Measurements from ENCODE around the gene PLCD3. TPM values are rescaled to one million over a fixed set of nuclear protein-coding genes. Genes with fewer than 3 reads are reported as not detected.

The PLCD3 gene
- polyA plus RNA-seq, 1 of the 3 experiments (the other 2 are of a cell fraction), result 59.7 TPM

DNA sequence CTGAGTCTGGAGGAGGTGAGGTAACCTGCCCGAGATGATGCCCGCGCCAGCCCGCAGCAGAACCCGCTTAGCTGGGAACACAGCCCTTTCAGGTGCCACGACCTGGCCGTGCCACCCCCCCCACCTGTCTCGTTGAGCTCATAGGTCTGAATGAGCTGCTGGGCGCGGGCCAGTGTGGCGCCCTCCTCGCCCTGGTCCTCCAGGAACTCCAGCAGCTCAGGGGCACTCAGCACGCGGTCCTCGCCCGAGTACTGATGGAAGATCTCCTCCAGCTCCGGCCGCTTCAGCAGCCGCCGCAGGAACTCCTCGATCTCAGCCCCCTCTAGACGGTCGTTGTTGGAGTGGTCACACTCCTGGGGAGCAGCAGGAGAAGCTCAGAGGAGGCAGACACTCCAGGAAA is 13.6 kb downstream of the PLCD3 start:
- Histone ChIP-seq H3K27me3 (ENCODE audit: insufficient read depth) (no peaks in the 10 kb centered on the region), H3K79me2 (ENCODE audit: insufficient read depth) (peaks cover 24% of the 10 kb centered on the region), H3K9me2 (no peaks in the 10 kb centered on the region), H4K20me1 (ENCODE audit: insufficient read depth) (no peaks in the 10 kb centered on the region), H2AFZ (ENCODE audit: low read depth) (no peak overlapping the region), H3K27ac (ENCODE audit: low read depth in 2 of 2, low read length in 1 of 2) (no peak overlapping the region), H3K9me3 (no peaks in the 10 kb centered on the region), H3K36me3 (replicated peaks in 1 of 2; ENCODE audit: control insufficient read depth in 1 of 2, insufficient read depth in 2 of 2, low read length in 1 of 2) (peaks cover 5 to 14% of the 10 kb centered on the region in 2 experiments), H3K9ac (no peak overlapping the region), H3K4me3 (ENCODE audit: low read depth in 2 of 2, low read length in 1 of 2) (no peak overlapping the region), H3K4me2 (no peak overlapping the region), H3K4me1 (ENCODE audit: control insufficient read depth in 1 of 2, insufficient read depth in 2 of 2, low read depth in 1 of 2, low read length in 1 of 2) (peaks cover 8 to 29% of the 10 kb centered on the region in 2 experiments; a peak in 3 of 4 replicates), H3F3A (replicated peaks; ENCODE audit: insufficient read depth) (no peaks in the 10 kb centered on the region)
- TF ChIP-seq CHD2 (IDR thresholded peaks at IDR 0.05; ENCODE audit: low read length, partially characterized antibody), result no peak
- no peak for TF ChIP-seq GABPA (IDR thresholded peaks at IDR 0.05; ENCODE audit: low read depth)
- POLR2A ChIA-PET, result interaction anchor here (1.5 kb wide), 1 partner anchor 198 kb away, joined by 3 read pairs; no protein-coding TSS in a partner anchor
- CTCF ChIA-PET, result interaction anchor here (1.0 to 9.1 kb wide), 6 partner anchors 10 to 199 kb away, joined by 3 to 169 read pairs (median 6); partner anchors contain the start of genes ACBD4, HEXIM2 and PLCD3
- WGBS (ENCODE audit: low lambda C conversion rate), result 95% methylated on average over 17 of the region's 23 CpGs
- no peak for DNase-seq

DNA sequence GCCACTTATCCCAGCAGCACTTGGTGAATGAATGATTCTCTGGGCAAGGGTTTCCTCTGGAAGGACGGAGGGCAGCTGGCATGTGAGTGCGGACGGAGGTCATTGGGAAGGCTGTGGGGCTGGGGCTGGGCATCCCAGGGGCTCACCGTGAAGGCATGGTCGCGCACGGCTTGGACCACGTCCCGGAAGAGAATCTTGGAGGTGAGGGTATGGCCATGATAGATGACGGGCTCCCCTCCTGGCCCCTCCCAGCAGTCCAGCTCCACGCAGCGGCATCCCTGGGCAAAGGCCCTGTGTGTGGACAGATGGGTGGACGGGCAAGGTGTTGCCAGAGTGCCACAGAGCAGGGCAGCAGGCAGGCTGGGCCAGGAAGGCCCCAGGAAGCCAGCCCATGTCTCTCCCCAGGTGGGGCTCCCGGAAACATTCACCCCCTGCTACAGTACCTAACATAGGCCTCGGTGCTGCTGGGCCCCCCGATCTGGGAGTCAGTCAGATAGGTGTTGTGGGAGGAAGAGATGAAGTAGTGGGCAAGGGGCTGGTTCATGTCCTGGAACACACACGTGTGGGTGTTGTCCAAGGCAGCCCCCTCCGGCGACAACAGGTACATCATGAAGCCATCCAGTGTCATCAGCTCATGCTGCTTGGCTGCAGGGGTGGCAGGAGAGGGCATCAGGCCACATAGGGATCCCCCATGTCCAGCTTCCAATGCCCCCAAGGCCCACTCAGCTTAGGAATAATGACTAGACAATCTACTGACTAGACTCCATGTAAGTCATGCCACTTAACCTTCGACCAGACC is 14.3 kb downstream of the PLCD3 start:
- Histone ChIP-seq H3K9me2 (no peaks in the 10 kb centered on the region), H3K27me3 (ENCODE audit: insufficient read depth) (no peaks in the 10 kb centered on the region), H3K4me3 (ENCODE audit: low read depth in 2 of 2, low read length in 1 of 2) (no peak overlapping the region), H3K36me3 (replicated peaks in 1 of 2; ENCODE audit: control insufficient read depth in 1 of 2, insufficient read depth in 2 of 2, low read length in 1 of 2) (peaks cover 5 to 14% of the 10 kb centered on the region in 2 experiments), H3K9ac (no peak overlapping the region), H4K20me1 (ENCODE audit: insufficient read depth) (no peaks in the 10 kb centered on the region), H3F3A (replicated peaks; ENCODE audit: insufficient read depth) (no peaks in the 10 kb centered on the region), H2AFZ (ENCODE audit: low read depth) (no peak overlapping the region), H3K4me2 (no peak overlapping the region), H3K79me2 (ENCODE audit: insufficient read depth) (peaks cover 18% of the 10 kb centered on the region), H3K27ac (ENCODE audit: low read depth in 2 of 2, low read length in 1 of 2) (no peak overlapping the region), H3K9me3 (no peaks in the 10 kb centered on the region), H3K4me1 (ENCODE audit: control insufficient read depth in 1 of 2, insufficient read depth in 2 of 2, low read depth in 1 of 2, low read length in 1 of 2) (peaks cover 2 to 28% of the 10 kb centered on the region in 2 experiments; a peak in 2 of 4 replicates)
- DNase-seq, result no peak
- 96% methylated on average over 11 of the region's 20 CpGs for WGBS (ENCODE audit: low lambda C conversion rate)
- TF ChIP-seq, protein P1, sequence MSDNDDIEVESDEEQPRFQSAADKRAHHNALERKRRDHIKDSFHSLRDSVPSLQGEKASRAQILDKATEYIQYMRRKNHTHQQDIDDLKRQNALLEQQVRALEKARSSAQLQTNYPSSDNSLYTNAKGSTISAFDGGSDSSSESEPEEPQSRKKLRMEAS (IDR thresholded peaks at IDR 0.05; ENCODE audit: low read depth), result no peak
- TF ChIP-seq RFX5 (IDR thresholded peaks at IDR 0.05; ENCODE audit: low read length), result no peak
- TF ChIP-seq CHD2 (IDR thresholded peaks at IDR 0.05; ENCODE audit: low read length, partially characterized antibody), result no peak
- TF ChIP-seq MEF2A (IDR thresholded peaks at IDR 0.05; ENCODE audit: borderline replicate concordance, low read depth), result no peak
- no peak for TF ChIP-seq EZH2phosphoT487 (IDR thresholded peaks at IDR 0.05; ENCODE audit: borderline replicate concordance, low read depth)
- TF ChIP-seq EP300 (IDR thresholded peaks at IDR 0.05; ENCODE audit: borderline replicate concordance in 1 of 2, low read depth in 1 of 2, low read length in 1 of 2), result no peak
- no peak for TF ChIP-seq GATA2 (CRISPR knock-in tag; IDR thresholded peaks at IDR 0.05)
- TF ChIP-seq POLR2AphosphoS5 (IDR thresholded peaks at IDR 0.05; ENCODE audit: low read depth, low read length), result no peak
- no peak for TF ChIP-seq RXRA (IDR thresholded peaks at IDR 0.05; ENCODE audit: borderline replicate concordance, low read depth)
- TF ChIP-seq JUND (IDR thresholded peaks at IDR 0.05), result no peak
- POLR2A ChIA-PET, result no interaction called here
- CTCF ChIA-PET, result interaction anchor here (0.9 to 9.1 kb wide), 9 partner anchors 13 to 198 kb away, joined by 3 to 169 read pairs (median 5); partner anchors contain the start of genes ACBD4 and PLCD3
